HUDEP-2 (cell line): ENCODE results near the gene MEIG1.
"Not testable (repeated sequence)": the region's sequence is repeated elsewhere in the genome, so short reads cannot be mapped to it uniquely, and the experiment has no call there.

Experiments
- DNase-seq, 76 experiments: peaks; one replicate each; lab custom pipeline; 2025; ENCODE audit not compliant: unreplicated experiment in 76 of 76; lab: John Stamatoyannopoulos, UW

Gene MEIG1

GRCh38 chr10:14954001-14954770, 5.0 kb upstream of the MEIG1 start, which contains the start of gene DCLRE1C:
DCLRE1C (minus strand) TSS chr10:14954096; CDS start chr10:14954010, 86 bp downstream.
- DNase-seq, result peak in 75 of 76 experiments; percentile 10 to 91 (median 75)

DNA sequence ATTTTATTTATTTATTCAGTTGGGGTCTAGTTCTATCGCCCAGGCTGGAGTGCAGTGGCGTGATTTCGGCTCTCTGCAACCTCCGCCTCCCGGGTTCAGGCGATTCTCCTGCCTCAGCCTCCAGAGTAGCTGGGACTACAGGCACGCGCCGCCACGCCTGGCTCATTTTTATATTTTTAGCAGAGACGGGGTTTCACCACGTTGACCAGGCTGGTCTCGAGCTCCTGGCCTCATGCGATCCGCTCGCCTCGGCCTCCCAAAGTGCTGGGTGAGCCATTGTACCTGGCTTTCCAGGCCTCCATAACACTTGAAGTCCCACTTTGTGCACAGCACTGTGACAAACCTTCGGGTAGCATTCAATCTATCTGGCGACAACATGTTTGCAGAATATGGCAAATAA, 4.3 kb upstream of the MEIG1 start:
- DNase-seq, result no peak

DNA sequence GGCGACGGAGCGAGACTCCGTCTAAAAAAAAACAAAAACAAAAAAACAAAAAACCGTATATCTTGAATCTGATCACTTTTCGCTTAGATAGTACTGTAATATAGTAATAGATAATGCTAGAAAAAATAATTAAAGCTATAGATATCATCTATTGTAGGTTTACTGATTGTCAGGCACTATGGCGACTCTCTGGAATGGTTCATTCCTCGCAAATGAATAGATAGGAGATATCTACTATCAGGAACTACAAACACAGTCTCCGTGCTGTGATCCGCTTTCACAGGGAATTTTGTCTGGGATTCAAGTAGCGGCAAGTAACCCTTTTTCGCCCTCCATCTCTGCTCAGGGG, 342 bp upstream of the MEIG1 start:
- DNase-seq, result no peak

GRCh38 chr10:14967897-14968296, 8.7 kb downstream of the MEIG1 start:
- no peak for DNase-seq

GRCh38 chr10:14971867-14972448, 12.8 kb downstream of the MEIG1 start:
- DNase-seq, result peak in 13 of 76 experiments; percentile 1 to 15 (median 8)

DNA sequence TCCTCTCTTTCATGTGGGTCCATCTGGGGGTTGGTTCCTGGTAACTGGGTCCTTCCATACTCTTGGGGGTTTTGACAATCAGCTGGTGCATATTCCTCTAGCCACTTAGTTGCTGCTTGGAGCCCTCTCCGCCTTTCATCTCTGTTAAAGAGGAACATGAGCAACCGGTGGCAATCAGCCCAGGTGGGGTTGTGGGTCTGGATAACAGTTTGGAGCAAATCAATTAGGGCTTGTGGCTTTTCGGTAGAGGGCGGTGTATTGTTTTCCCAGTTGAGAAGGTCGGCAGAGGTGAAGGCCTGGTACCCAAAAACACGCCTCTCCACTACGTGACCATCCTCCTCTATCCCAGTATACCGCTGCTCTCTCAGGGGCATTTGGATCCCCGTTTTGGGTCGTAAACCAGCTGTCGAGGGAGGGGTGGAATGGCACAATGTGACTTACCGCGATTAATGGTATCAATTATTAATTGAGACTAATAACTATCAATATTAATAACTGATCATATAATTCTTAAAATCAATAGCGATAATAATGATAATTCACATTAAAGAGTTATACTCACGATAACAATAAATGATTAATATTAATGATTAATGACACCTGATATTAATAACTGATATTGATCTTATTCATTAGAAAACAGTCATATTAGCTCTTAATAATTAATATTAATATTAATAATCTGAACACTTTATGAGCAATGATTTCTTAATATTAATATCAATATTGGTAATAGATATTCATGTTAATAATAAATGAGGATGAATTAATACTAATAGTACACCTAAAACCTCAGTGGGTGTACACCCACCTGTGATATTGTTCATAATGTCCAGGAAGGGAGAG, 15.2 kb downstream of the MEIG1 start:
- DNase-seq, result not testable (repeated sequence)

DNA sequence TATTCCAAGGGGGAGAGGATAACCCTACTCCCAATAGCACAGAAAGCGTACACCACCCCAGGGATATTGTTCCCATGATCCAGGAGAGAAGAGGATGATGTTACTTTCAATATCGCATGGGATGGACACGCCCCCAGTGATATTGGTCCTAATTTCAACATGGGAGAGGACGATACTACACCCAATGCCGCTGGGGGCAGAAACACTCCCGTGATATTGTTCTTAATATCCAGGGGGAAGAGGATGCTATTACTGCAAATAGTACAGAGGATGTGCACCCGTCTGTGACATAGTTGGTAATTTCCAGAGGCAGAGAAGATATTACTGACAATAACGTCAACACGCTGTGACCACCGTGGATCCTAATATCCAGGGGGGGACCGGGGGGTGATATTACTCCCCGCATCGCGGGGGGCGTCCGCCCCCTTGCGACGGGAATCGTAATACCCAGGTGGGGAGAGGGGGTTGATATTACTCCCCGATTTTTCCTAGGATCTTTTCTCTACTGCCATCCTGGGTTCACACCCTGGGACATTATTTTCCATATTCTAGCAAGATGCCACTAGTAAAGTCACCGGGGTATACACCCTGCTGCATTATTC, 16.6 kb downstream of the MEIG1 start:
- no peak for DNase-seq

- no peak for DNase-seq
Observed at GRCh38 chr10:14982744-14983143, 23.6 kb downstream of the MEIG1 start.

DNA sequence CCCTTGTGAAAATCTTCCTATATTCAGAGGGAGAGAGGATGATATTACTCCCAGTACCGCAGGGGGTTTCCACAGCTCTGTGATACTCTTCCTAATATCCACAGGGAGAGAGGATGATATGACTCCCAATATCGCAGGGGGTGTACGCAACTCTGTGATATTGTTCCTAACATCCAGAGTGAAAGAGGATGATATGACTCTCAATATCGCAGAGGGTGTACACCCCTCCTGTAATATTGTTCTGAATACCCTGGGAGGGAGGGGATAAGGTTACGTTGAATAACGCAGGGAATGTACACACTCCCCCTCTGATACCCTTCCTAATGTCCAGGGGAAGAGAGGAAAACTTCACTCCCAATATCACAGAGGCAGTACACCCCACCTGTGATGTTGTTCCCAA, 30.4 kb downstream of the MEIG1 start:
- not testable (repeated sequence) for DNase-seq

DNA sequence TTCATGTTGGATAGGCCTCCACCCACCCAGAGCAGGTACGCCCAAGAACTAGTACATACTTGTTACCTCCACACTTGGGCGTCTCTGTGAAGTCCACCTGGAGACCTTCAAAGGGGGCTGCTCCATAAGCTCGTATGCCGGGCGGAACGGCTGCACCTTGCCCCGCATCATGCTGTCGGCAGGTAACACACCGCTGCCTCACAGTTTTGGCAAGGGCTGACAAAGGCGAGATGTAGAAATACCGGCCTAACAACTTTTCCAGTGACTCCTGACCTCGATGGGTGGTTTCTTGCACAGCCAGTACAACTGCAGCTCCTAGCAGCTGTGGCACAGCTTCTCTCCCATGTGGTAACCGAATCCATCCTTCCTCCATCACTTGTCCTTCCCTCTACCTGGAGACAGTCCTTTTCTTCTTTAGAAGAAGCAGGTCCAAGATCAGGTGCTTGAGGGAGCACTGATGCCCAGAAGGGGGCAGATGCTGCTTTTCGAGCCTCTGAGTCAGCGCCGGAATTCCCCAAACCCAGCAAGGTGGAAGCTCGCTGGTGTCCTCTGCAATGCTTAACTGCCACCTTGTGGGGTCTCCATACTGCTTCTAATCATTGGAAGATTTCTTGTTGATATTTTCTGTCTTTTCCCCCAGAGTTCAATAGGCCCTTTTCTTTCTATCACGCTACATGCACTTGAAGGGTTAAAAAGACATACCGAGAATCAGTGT, 32.0 kb downstream of the MEIG1 start:
- peak in 2 of 76 experiments; percentile 1 to 20 for DNase-seq

DNA sequence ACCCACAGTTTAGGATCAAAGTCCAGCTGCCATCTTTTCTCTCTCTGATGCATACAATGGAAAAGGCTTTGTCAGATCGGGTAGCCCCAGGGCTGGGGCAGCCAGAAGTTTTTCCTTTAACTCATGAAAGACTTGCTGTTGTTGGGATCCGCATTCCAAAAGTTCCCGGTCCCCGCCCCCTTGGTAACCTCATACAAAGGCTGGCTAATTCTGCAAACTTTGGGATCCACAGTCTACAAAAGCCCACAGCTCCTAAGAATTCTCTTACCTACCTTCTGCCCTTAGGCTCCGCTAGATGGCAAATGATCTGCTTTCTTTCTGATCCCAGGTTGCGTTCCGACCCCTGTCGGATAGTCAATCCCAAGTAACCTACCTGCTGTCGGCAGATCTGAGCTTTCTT, 33.1 kb downstream of the MEIG1 start:
- DNase-seq, result not testable (repeated sequence)

GRCh38 chr10:14993500-14994455, 34.6 kb downstream of the MEIG1 start:
- DNase-seq, result not testable (repeated sequence)

- no peak for DNase-seq
Observed at GRCh38 chr10:14995964-14996565, 36.9 kb downstream of the MEIG1 start.

- DNase-seq, result not testable (repeated sequence)
Observed at GRCh38 chr10:15013530-15013929, 54.3 kb downstream of the MEIG1 start.

DNA sequence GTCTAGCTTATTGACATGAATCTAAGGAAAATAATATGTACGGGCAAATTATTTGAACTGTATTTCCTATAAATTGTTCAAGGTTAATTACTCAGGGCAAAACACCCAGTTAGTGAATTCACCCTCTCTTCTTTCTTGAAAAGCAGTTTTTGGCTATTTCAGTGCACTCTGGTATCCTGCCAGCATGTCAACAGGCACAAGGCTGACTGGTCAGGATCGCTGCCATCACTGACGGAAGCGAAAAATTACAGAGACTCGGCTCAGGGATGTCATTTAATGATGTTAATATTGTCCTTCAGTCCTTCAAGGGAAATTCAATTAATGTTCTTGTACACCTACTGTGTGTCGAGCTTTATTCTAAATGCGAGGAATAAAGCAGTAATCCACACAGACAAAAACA, 56.3 kb downstream of the MEIG1 start:
- no peak for DNase-seq

DNA sequence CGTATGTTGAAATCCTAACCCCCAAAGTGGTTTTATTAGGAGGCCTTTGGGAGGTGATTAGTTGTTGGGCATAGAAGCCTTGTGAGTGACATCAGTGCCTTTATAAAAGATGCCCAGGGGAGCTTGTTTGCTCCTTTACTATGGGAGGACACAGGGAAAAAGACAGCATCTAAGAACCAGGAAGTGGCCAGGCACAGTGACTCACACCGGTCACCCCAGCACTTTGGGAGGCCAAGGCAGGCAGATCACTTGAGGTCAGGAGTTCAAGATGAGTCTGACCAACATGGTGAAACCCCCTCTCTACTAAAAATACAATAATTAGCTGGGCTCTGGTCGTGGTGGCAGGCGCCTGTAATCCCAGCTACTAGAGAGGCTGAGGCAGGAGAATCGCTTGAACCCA, 61.8 kb downstream of the MEIG1 start:
- not testable (repeated sequence) for DNase-seq
